K562 (cell line): ENCODE data around the gene MYL6B. TPM values are rescaled to one million over a fixed set of nuclear protein-coding genes. Genes with fewer than 3 reads are reported as not detected.

ENCODE experiments used
- BRD9 ChIP-seq: fragments of 450-650 bp; IDR thresholded peaks from 2 replicates; pipeline ENCODE4 v1.6.1; 2018; ENCODE audit warnings: low read depth; ENCODE audit not compliant: partially characterized antibody
- DDX20 ChIP-seq: fragments of 450-650 bp; IDR thresholded peaks from 2 replicates; pipeline ENCODE4 v1.6.1; 2016; ENCODE audit warnings: missing genetic modification characterization, low read depth, mild to moderate bottlenecking, missing compliant biosample characterization, moderate library complexity
- HDAC6 ChIP-seq: IDR thresholded peaks from 2 replicates; pipeline ENCODE4 v1.6.1; 2012; ENCODE audit warnings: low read depth, mild to moderate bottlenecking, control low read depth, inconsistent platforms, low read length, moderate library complexity
- HNRNPL ChIP-seq: fragments of 200-400 bp; formaldehyde crosslinking; IDR thresholded peaks from 2 replicates; pipeline ENCODE4 v1.6.1; 2017; ENCODE audit warnings: low read depth, mild to moderate bottlenecking, low read length
- MTA1 ChIP-seq: fragments of 450-650 bp; IDR thresholded peaks from 2 replicates; pipeline ENCODE4 v1.6.1; 2017; ENCODE audit warnings: borderline replicate concordance
- NBN ChIP-seq: fragments of 450-650 bp; IDR thresholded peaks from 2 replicates; pipeline ENCODE4 v1.6.1; 2016; ENCODE audit warnings: low read depth, mild to moderate bottlenecking
- NCOA4 ChIP-seq: fragments of 450-650 bp; IDR thresholded peaks from 2 replicates; pipeline ENCODE4 v1.6.1; 2018; ENCODE audit warnings: mild to moderate bottlenecking; ENCODE audit not compliant: partially characterized antibody
- NEUROD1 ChIP-seq: fragments of 150-350 bp; IDR thresholded peaks from 2 replicates; pipeline ENCODE4 v1.6.1; 2014; ENCODE audit warnings: borderline replicate concordance, low read length, low read depth; ENCODE audit not compliant: partially characterized antibody
- NFE2 ChIP-seq: IDR thresholded peaks from 2 replicates; pipeline ENCODE4 v1.6.1; 2014; ENCODE audit warnings: antibody characterized with exemption, low read depth
- NFXL1 ChIP-seq: fragments of 450-650 bp; formaldehyde crosslinking; IDR thresholded peaks from 2 replicates; pipeline ENCODE4 v1.4.0; 2021; ENCODE audit warnings: mild to moderate bottlenecking
- OTX1 ChIP-seq: fragments of 450-650 bp; formaldehyde crosslinking; IDR thresholded peaks from 2 replicates; pipeline ENCODE4 v1.4.0; 2022; ENCODE audit warnings: mild to moderate bottlenecking
- PHF8 ChIP-seq: fragments of 200-600 bp; sonication (generic); IDR thresholded peaks from 2 replicates; pipeline ENCODE4 v1.6.1; 2012; ENCODE audit warnings: mixed run types, mild to moderate bottlenecking, inconsistent platforms, low read length, moderate library complexity, borderline replicate concordance
- PRMT5 ChIP-seq: sonication (generic); formaldehyde crosslinking; IDR thresholded peaks from 2 replicates; pipeline ENCODE4 v1.5.0; 2020; ENCODE audit warnings: missing genetic modification reagents
- RBFOX2 ChIP-seq: fragments of 200-400 bp; formaldehyde crosslinking; IDR thresholded peaks from 2 replicates; pipeline ENCODE4 v1.6.1; 2017; ENCODE audit warnings: low read depth, mild to moderate bottlenecking, low read length, moderate library complexity
- RBM34 ChIP-seq: fragments of 200-400 bp; formaldehyde crosslinking; IDR thresholded peaks from 2 replicates; pipeline ENCODE4 v1.6.1; 2018; ENCODE audit warnings: low read length, borderline replicate concordance; ENCODE audit not compliant: insufficient read depth
- SMAD4 ChIP-seq: fragments of 250-450 bp; sonication (Bioruptor Pico); conservative IDR thresholded peaks from 2 replicates; pipeline ENCODE4 v1.8.0; 2021; ENCODE audit warnings: inconsistent platforms, mild to moderate bottlenecking, moderate library complexity
- SMARCA5 ChIP-seq: fragments of 450-650 bp; IDR thresholded peaks from 2 replicates; pipeline ENCODE4 v1.6.1; 2016
- SMARCE1 ChIP-seq: fragments of 450-650 bp; IDR thresholded peaks from 2 replicates; pipeline ENCODE4 v1.7.1; 2016; ENCODE audit warnings: mild to moderate bottlenecking
- SRF ChIP-seq, 2 experiments: fragments of 250-450, 450-650 bp in 1 of 2; sonication (Bioruptor Pico) in 1 of 2; sonication (generic) in 1 of 2; formaldehyde crosslinking; IDR thresholded peaks; 2 replicates each; pipeline versions ENCODE4 v1.5.0 to v1.5.1; 2020 to 2022; ENCODE audit warnings: mild to moderate bottlenecking in 1 of 2, missing genetic modification reagents in 1 of 2
- XRCC4 ChIP-seq: IDR thresholded peaks from one replicate; pipeline ENCODE4 v1.6.1; 2011; ENCODE audit not compliant: insufficient read depth, insufficient read length; ENCODE audit errors: extremely low read depth
- ZBTB7A ChIP-seq: IDR thresholded peaks from 2 replicates; pipeline ENCODE4 v1.6.1; 2011; ENCODE audit warnings: low read depth, mild to moderate bottlenecking, low read length, moderate library complexity, borderline replicate concordance; ENCODE audit not compliant: control insufficient read depth
- ZNF217 ChIP-seq: sonication (generic); formaldehyde crosslinking; IDR thresholded peaks from 2 replicates; pipeline ENCODE4 v1.8.0; 2022; ENCODE audit warnings: mild to moderate bottlenecking, missing genetic modification reagents
- ZNF324 ChIP-seq: fragments of 250-450 bp; sonication (Bioruptor Pico); IDR thresholded peaks from 2 replicates; pipeline ENCODE4 v1.4.0; 2020; ENCODE audit warnings: mild to moderate bottlenecking
- polyA plus RNA-seq, 8 experiments: library from polyadenylated mRNA; depleted of rRNA in 4 of 8; stranded (reverse) in 5 of 8; unstranded in 3 of 8; fragments of >200 nt; fragmentation: Nextera tagmentation in 2 of 8; fragmentation: Illumina TruSeq in 1 of 8; extraction: Ambion mirVana in 2 of 8; extraction: Trizol in 1 of 8; gene quantifications; 2 replicates each; pipeline versions ENCODE4 v1.2.1 to v1.2.3, GENCODE V29; 2011 to 2014; ENCODE audit warnings: inconsistent platforms in 1 of 8, missing spikeins in 1 of 8
- total RNA-seq, 7 experiments: library from RNA; depleted of rRNA in 6 of 7; stranded (reverse); fragments of >200 nt in 6 of 7; fragmentation: Illumina TruSeq in 2 of 7; extraction: Trizol in 2 of 7; gene quantifications; 2 replicates each; pipeline versions ENCODE4 v1.2.1 to v1.2.3, GENCODE V29; 2011 to 2021; ENCODE audit warnings: low replicate concordance in 1 of 7
- TF ChIP-seq, protein P1 (sequence below): sonication (generic); IDR thresholded peaks from 2 replicates; pipeline ENCODE4 v1.6.1; 2016
- TF ChIP-seq, protein P2 (sequence below): fragments of 250-450 bp; sonication (Bioruptor Pico); IDR thresholded peaks from 2 replicates; pipeline ENCODE4 v1.5.1; 2021; ENCODE audit warnings: mild to moderate bottlenecking
- TF ChIP-seq, protein P3 (sequence below): sonication (generic); formaldehyde crosslinking; IDR thresholded peaks from 2 replicates; pipeline ENCODE4 v1.8.0; 2022; ENCODE audit warnings: mild to moderate bottlenecking, low read depth, missing genetic modification reagents

MYL6B gene
- total and polyA plus RNA-seq, 9 of the 15 experiments (the other 6 are each of a cell fraction or from before 2014, with no cell fraction given) = 42.8 to 77.3 (median 68.6) TPM

DNA sequence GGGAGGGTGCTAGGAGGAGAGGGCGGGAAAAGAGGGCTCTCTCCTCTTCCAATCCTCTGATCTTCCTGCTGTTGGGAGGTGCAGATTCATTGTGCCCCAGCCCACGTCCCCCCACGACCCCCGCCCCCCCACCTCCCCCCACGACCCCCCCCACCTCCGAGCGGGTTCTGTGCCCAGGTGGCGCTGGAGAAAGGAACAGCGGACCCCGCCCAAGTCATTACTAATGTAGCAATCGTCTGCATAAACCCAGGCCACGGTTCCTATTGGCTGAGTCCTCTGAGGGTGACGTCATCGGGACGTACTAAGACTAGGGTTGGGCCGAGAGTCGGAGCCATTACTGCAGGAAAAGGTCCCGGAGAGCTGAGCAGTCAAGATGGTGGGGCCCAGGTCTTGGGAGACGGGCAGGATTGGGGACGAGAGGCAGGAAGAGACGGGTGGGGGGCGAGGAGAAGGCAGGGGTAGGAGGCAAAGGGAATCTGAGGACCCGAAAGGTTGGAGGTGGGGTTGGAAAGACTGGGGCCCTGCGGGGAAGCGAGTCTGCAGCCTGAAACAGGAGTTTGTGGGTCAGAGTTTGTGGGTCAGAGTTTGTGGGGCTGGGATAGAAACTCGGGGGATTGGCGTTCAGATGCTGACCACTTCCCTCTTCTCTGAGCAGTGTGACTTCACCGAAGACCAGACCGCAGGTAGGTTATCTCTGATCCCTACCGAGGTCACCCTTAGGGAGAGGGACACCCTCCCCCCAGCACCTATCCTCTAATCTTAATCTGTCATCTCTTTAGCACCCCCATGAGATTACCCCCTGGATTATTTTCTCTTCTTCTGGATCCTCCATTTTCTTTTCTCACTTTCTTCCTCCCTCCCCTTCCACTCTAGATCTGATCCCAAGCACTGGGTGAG lies 5.9 kb downstream of the MYL6B start, which contains the start of gene MYL6 (continued):
- TF ChIP-seq RBFOX2 (peak; percentile 96), HDAC6 (no peak), DDX20 (tag) (no peak), OTX1 (CRISPR knock-in tag) (peak; percentile 99), NFE2 (0 out of 2 replicates have a peak, but pooled peaks have one; percentile 2), ZNF324 (CRISPR knock-in tag) (peak; percentile 38; the same call in 1 of the 2 replicates), NEUROD1 (peak; percentile 36), XRCC4 (no peak), HNRNPL (no peak), NCOA4 (no peak), MTA1 (peak; percentile 77), PHF8 (peak; percentile 88), RBM34 (no peak), NFXL1 (CRISPR knock-in tag) (peak; percentile 66; the same call in 1 of the 2 replicates), SMARCA5 (peak; percentile 52; the same call in 1 of the 2 replicates), SRF (CRISPR knock-in tag; IDR thresholded peaks at IDR 0.05) (no peak), BRD9 (peak; percentile 81), NBN (peak; percentile 95), SMARCE1 (peak; percentile 80), ZNF217 (no peak), SMAD4 (CRISPR knock-in tag) (peak; percentile 58), PRMT5 (CRISPR knock-in tag) (no peak; the same call in 1 of the 2 replicates), ZBTB7A (peak; percentile 83)
- TF ChIP-seq, protein P1, sequence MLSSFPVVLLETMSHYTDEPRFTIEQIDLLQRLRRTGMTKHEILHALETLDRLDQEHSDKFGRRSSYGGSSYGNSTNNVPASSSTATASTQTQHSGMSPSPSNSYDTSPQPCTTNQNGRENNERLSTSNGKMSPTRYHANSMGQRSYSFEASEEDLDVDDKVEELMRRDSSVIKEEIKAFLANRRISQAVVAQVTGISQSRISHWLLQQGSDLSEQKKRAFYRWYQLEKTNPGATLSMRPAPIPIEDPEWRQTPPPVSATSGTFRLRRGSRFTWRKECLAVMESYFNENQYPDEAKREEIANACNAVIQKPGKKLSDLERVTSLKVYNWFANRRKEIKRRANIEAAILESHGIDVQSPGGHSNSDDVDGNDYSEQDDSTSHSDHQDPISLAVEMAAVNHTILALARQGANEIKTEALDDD = peak; percentile 64
- TF ChIP-seq, protein P2, sequence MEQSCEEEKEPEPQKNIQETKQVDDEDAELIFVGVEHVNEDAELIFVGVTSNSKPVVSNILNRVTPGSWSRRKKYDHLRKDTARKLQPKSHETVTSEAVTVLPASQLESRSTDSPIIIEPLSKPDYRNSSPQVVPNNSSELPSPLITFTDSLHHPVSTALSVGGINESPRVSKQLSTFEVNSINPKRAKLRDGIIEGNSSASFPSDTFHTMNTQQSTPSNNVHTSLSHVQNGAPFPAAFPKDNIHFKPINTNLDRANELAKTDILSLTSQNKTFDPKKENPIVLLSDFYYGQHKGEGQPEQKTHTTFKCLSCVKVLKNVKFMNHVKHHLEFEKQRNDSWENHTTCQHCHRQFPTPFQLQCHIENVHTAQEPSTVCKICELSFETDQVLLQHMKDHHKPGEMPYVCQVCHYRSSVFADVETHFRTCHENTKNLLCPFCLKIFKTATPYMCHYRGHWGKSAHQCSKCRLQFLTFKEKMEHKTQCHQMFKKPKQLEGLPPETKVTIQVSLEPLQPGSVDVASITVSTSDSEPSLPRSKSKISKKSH = no peak
- TF ChIP-seq, protein P3, sequence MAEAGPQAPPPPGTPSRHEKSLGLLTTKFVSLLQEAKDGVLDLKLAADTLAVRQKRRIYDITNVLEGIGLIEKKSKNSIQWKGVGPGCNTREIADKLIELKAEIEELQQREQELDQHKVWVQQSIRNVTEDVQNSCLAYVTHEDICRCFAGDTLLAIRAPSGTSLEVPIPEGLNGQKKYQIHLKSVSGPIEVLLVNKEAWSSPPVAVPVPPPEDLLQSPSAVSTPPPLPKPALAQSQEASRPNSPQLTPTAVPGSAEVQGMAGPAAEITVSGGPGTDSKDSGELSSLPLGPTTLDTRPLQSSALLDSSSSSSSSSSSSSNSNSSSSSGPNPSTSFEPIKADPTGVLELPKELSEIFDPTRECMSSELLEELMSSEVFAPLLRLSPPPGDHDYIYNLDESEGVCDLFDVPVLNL (CRISPR knock-in tag) = no peak
